Sigmoid colon (tissue), 4 donors: ENCODE measurements around the gene NR2C2.

Experiments used
- CTCF ChIP-seq, 4 experiments: fragments of 450-650 bp in 3 of 4; fragments of 200-600 bp in 1 of 4; IDR thresholded peaks; one replicate each; pipeline ENCODE4 v1.5.1; 2016 to 2019; ENCODE audit warnings: antibody characterized with exemption in 4 of 4, mild to moderate bottlenecking in 3 of 4, moderate library complexity in 2 of 4
- POLR2A ChIP-seq, 2 donors: fragments of 450-650 bp; IDR thresholded peaks; one replicate each; pipeline ENCODE4 v1.6.1; 2016; ENCODE audit warnings: antibody characterized with exemption in 2 of 2, mild to moderate bottlenecking in 2 of 2, moderate library complexity in 2 of 2
- POLR2AphosphoS5 ChIP-seq, 4 donors: sonication (generic); formaldehyde crosslinking; IDR thresholded peaks; one replicate each; pipeline ENCODE4 v1.6.1; 2017; ENCODE audit warnings: antibody characterized with exemption in 4 of 4

GRCh38 chr3:15049584-15049983 lies 102.2 kb downstream of the NR2C2 start:
- no peak for TF ChIP-seq CTCF (IDR thresholded peaks at IDR 0.05)
- TF ChIP-seq POLR2A (IDR thresholded peaks at IDR 0.05): no peak
- TF ChIP-seq POLR2AphosphoS5 (IDR thresholded peaks at IDR 0.05): no peak
